Measurements from ENCODE around the gene MVB12B. TPM values are rescaled to one million over a fixed set of nuclear protein-coding genes. Genes with fewer than 3 reads are reported as not detected.

MVB12B gene
- total RNA-seq, 2 donors from 2014 or later = 1.1 to 13.3 TPM

GRCh38 chr9:126421567-126422428 is 95.2 kb downstream of the MVB12B start:
- no peak for ATAC-seq

GRCh38 chr9:126423142-126423915 is 96.7 kb downstream of the MVB12B start:
- no peak overlapping the region for H3K27ac Mint-ChIP-seq
- no peak overlapping the region for H3K4me3 Mint-ChIP-seq
- H3K36me3 Mint-ChIP-seq = no peaks in the 10 kb centered on the region
- peaks cover 0 to 15% of the 10 kb centered on the region in 2 donors for H3K27me3 Mint-ChIP-seq
- H3K9me3 Mint-ChIP-seq = no peaks in the 10 kb centered on the region
- ATAC-seq (no peak), DNase-seq (ENCODE audit: low spot score) (no peak)
- H3K4me1 Mint-ChIP-seq (ENCODE audit: low read depth in 2 of 2) = peaks cover 14 to 17% of the 10 kb centered on the region in 2 donors

More at GRCh38 chr9:126421567-126422428, 95.2 kb downstream of the MVB12B start:
- no peak for DNase-seq (ENCODE audit: low spot score)
- Mint-ChIP-seq H3K4me3 (no peak overlapping the region), H3K36me3 (no peaks in the 10 kb centered on the region), H3K27ac (no peak overlapping the region), H3K4me1 (ENCODE audit: low read depth in 2 of 2) (peaks cover 14 to 20% of the 10 kb centered on the region in 2 donors), H3K9me3 (no peaks in the 10 kb centered on the region), H3K27me3 (peaks cover 0 to 18% of the 10 kb centered on the region in 2 donors)

- no peak overlapping the region for H3K27ac Mint-ChIP-seq
- H3K9me3 Mint-ChIP-seq = no peaks in the 10 kb centered on the region
- H3K4me3 Mint-ChIP-seq = no peak overlapping the region
- H3K4me1 Mint-ChIP-seq (ENCODE audit: low read depth in 2 of 2) = peaks cover 14% of the 10 kb centered on the region in 2 donors
- no peak for ATAC-seq
- H3K27me3 Mint-ChIP-seq = peaks cover 0 to 15% of the 10 kb centered on the region in 2 donors
- DNase-seq (ENCODE audit: low spot score) = no peak
- no peaks in the 10 kb centered on the region for H3K36me3 Mint-ChIP-seq
These were observed 97.2 kb downstream of the MVB12B start for GRCh38 chr9:126423916-126424185.

- Mint-ChIP-seq H3K27me3 (peaks cover 0 to 15% of the 10 kb centered on the region in 2 donors), H3K27ac (no peak overlapping the region)
- no peak for ATAC-seq
These were observed 97.9 kb downstream of the MVB12B start for GRCh38 chr9:126424511-126424910.

GRCh38 chr9:126428534-126429175 is 102.0 kb downstream of the MVB12B start:
- H3K4me1 Mint-ChIP-seq (ENCODE audit: low read depth in 2 of 2) = peaks cover 0 to 5% of the 10 kb centered on the region in 2 donors
- H3K27me3 Mint-ChIP-seq = peaks cover 0 to 8% of the 10 kb centered on the region in 2 donors
- DNase-seq (ENCODE audit: low spot score) = no peak
- H3K9me3 Mint-ChIP-seq = no peaks in the 10 kb centered on the region
- no peaks in the 10 kb centered on the region for H3K36me3 Mint-ChIP-seq
- H3K4me3 Mint-ChIP-seq = no peak overlapping the region
- no peak overlapping the region for H3K27ac Mint-ChIP-seq
- ATAC-seq = no peak

More at GRCh38 chr9:126424511-126424910, 97.9 kb downstream of the MVB12B start:
- Mint-ChIP-seq H3K4me3 (no peak overlapping the region), H3K36me3 (no peaks in the 10 kb centered on the region), H3K4me1 (ENCODE audit: low read depth in 2 of 2) (peaks cover 14% of the 10 kb centered on the region in 2 donors), H3K9me3 (no peaks in the 10 kb centered on the region)
- no peak for DNase-seq (ENCODE audit: low spot score)

GRCh38 chr9:126429190-126429589 is 102.6 kb downstream of the MVB12B start:
- ATAC-seq (no peak), DNase-seq (ENCODE audit: low spot score) (no peak)
- Mint-ChIP-seq H3K27ac (no peak overlapping the region), H3K27me3 (peaks cover 0 to 8% of the 10 kb centered on the region in 2 donors), H3K4me3 (no peak overlapping the region), H3K9me3 (no peaks in the 10 kb centered on the region), H3K4me1 (ENCODE audit: low read depth in 2 of 2) (peaks cover 0 to 5% of the 10 kb centered on the region in 2 donors), H3K36me3 (no peaks in the 10 kb centered on the region)

- ATAC-seq = no peak
- Mint-ChIP-seq H3K36me3 (no peaks in the 10 kb centered on the region), H3K9me3 (no peaks in the 10 kb centered on the region)
These were observed 103.5 kb downstream of the MVB12B start for GRCh38 chr9:126430124-126430523.

GRCh38 chr9:126431077-126431742 is 104.6 kb downstream of the MVB12B start:
- DNase-seq (ENCODE audit: low spot score) = no peak

More at GRCh38 chr9:126430124-126430523, 103.5 kb downstream of the MVB12B start:
- Mint-ChIP-seq H3K4me3 (no peak overlapping the region), H3K4me1 (ENCODE audit: low read depth in 2 of 2) (peaks cover 0 to 5% of the 10 kb centered on the region in 2 donors), H3K27ac (no peak overlapping the region), H3K27me3 (peaks cover 0 to 4% of the 10 kb centered on the region in 2 donors)
- no peak for DNase-seq (ENCODE audit: low spot score)

GRCh38 chr9:126432659-126433058 is 106.0 kb downstream of the MVB12B start:
- DNase-seq (ENCODE audit: low spot score) = no peak
- H3K9me3 Mint-ChIP-seq = no peaks in the 10 kb centered on the region
- no peak for ATAC-seq
- H3K4me3 Mint-ChIP-seq = no peak overlapping the region
- no peak overlapping the region for H3K27ac Mint-ChIP-seq
- peaks cover 0 to 5% of the 10 kb centered on the region in 2 donors for H3K4me1 Mint-ChIP-seq (ENCODE audit: low read depth in 2 of 2)
- no peaks in the 10 kb centered on the region for H3K36me3 Mint-ChIP-seq
- H3K27me3 Mint-ChIP-seq = peaks cover 0 to 4% of the 10 kb centered on the region in 2 donors

More at GRCh38 chr9:126431077-126431742, 104.6 kb downstream of the MVB12B start:
- H3K4me3 Mint-ChIP-seq = no peak overlapping the region
- no peak for ATAC-seq
- peaks cover 0 to 4% of the 10 kb centered on the region in 2 donors for H3K27me3 Mint-ChIP-seq
- H3K9me3 Mint-ChIP-seq = no peaks in the 10 kb centered on the region
- H3K4me1 Mint-ChIP-seq (ENCODE audit: low read depth in 2 of 2) = peaks cover 0 to 5% of the 10 kb centered on the region in 2 donors
- H3K27ac Mint-ChIP-seq = no peak overlapping the region
- H3K36me3 Mint-ChIP-seq = no peaks in the 10 kb centered on the region

GRCh38 chr9:126435105-126435504 is 108.5 kb downstream of the MVB12B start:
- Mint-ChIP-seq H3K36me3 (no peaks in the 10 kb centered on the region), H3K27ac (no peak overlapping the region), H3K4me1 (ENCODE audit: low read depth in 2 of 2) (peaks cover 0 to 9% of the 10 kb centered on the region in 2 donors), H3K4me3 (no peak overlapping the region), H3K9me3 (no peaks in the 10 kb centered on the region), H3K27me3 (peaks cover 0 to 2% of the 10 kb centered on the region in 2 donors)
- ATAC-seq (no peak), DNase-seq (ENCODE audit: low spot score) (no peak)

- ATAC-seq = no peak
- Mint-ChIP-seq H3K9me3 (no peaks in the 10 kb centered on the region), H3K4me1 (ENCODE audit: low read depth in 2 of 2) (peaks cover 0 to 5% of the 10 kb centered on the region in 2 donors), H3K27ac (no peak overlapping the region), H3K27me3 (no peaks in the 10 kb centered on the region), H3K36me3 (no peaks in the 10 kb centered on the region), H3K4me3 (no peak overlapping the region)
- DNase-seq (ENCODE audit: low spot score) = no peak
These were observed 109.0 kb downstream of the MVB12B start for GRCh38 chr9:126435626-126436025.

GRCh38 chr9:126436545-126437267 is 110.1 kb downstream of the MVB12B start:
- H3K27me3 Mint-ChIP-seq = no peaks in the 10 kb centered on the region
- no peaks in the 10 kb centered on the region for H3K36me3 Mint-ChIP-seq
- DNase-seq (ENCODE audit: low spot score) (no peak), ATAC-seq (no peak)
- H3K4me1 Mint-ChIP-seq (ENCODE audit: low read depth in 2 of 2) = peaks cover 0 to 5% of the 10 kb centered on the region in 2 donors
- no peak overlapping the region for H3K4me3 Mint-ChIP-seq
- no peaks in the 10 kb centered on the region for H3K9me3 Mint-ChIP-seq
- no peak overlapping the region for H3K27ac Mint-ChIP-seq

- Mint-ChIP-seq H3K4me1 (ENCODE audit: low read depth in 2 of 2) (peaks cover 0 to 5% of the 10 kb centered on the region in 2 donors), H3K4me3 (no peak overlapping the region), H3K36me3 (no peaks in the 10 kb centered on the region), H3K27me3 (no peaks in the 10 kb centered on the region), H3K9me3 (no peaks in the 10 kb centered on the region), H3K27ac (no peak overlapping the region)
- ATAC-seq = no peak
- no peak for DNase-seq (ENCODE audit: low spot score)
These were observed 110.6 kb downstream of the MVB12B start for GRCh38 chr9:126437268-126437666.

Measured in natural killer cell treated with Interleukin-12 subunit alpha and Interleukin-12 subunit beta and Interleukin-15 and Interleukin-18, amount 100 ng/mL, for 72 hours (primary cell).